Epithelial cell of esophagus (primary cell): Measurements from ENCODE around the gene JARID2.
"Not testable (repeated sequence)": the region's sequence is repeated elsewhere in the genome, so short reads cannot be mapped to it uniquely, and the experiment has no call there.

Experiments used
- DNase-seq: peaks from one replicate; pipeline ENCODE4 v3.0.0; 2010; ENCODE audit warnings: low read depth
- H3K4me3 ChIP-seq: 2 replicates; pipeline ENCODE4 v1.5.1; 2011; ENCODE audit warnings: mild to moderate bottlenecking, low read length, control low read depth
- CTCF ChIP-seq: IDR thresholded peaks from 2 replicates; pipeline ENCODE4 v1.5.1; 2011; ENCODE audit warnings: low read depth, mild to moderate bottlenecking, low read length, control low read depth, inconsistent platforms; ENCODE audit not compliant: insufficient read depth; ENCODE audit errors: missing control alignments

Gene JARID2

DNA sequence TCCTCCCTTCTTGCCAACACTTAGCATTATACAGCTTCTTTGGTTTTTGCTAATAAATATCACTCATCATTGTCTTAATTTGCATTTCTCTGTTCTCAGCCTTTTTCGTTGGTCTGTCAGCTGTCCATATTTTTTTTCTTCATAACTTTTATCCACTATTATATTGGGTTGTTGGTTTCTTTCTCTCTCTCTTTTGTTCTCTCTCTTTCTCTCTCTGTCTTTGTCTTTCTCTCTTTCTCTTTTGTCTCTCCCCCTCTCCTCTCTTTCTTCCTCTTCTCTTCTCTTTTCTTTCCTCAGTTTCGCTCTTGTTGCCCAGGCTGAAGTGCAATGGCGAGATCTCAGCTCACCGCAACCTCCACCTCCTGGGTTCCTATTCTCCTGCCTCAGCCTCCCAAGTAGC, 36.5 kb downstream of the JARID2 start:
- no peak overlapping the region for H3K4me3 ChIP-seq
- no peak for DNase-seq
- no peak for TF ChIP-seq CTCF

GRCh38 chr6:15283986-15284361, 38.1 kb downstream of the JARID2 start:
- no peak for TF ChIP-seq CTCF
- no peak for DNase-seq
- H3K4me3 ChIP-seq = no peak overlapping the region

- no peak for TF ChIP-seq CTCF
- peak; percentile 54 for DNase-seq
- no peak overlapping the region for H3K4me3 ChIP-seq
Observed at GRCh38 chr6:15284743-15285142, 38.9 kb downstream of the JARID2 start.

DNA sequence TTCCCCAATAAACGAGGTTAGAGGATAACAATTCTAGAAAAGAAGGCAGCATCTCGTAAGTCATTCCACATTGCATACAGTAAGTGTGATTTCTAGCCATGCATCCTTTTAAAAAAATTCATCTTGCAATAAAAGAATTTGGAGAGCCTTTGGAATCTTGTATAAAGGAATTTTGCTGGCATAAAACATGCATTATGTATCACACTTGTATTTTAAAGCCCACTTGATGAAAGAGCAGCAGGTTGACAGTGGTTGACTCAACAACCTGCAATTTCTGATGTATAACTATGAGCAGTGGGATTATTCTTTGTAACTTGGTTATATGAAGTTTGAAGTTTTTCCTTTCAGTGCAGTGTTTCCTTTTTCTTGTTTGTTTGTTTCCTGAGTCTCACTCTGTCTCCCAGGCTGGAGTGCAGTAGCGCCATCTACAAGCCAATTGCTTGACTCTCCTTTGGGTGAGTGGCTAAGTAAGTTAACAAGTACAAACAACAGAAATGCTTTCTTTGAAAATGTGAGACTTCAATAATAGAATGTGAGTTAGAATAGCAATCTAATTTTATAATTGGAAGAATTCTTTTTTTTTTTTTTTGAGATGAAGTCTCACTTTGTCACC, 39.9 kb downstream of the JARID2 start:
- DNase-seq = no peak
- H3K4me3 ChIP-seq = no peak overlapping the region
- no peak for TF ChIP-seq CTCF

- no peak overlapping the region for H3K4me3 ChIP-seq
- no peak for DNase-seq
- no peak for TF ChIP-seq CTCF
Observed at GRCh38 chr6:15287670-15288375, 42.0 kb downstream of the JARID2 start.

- no peak for TF ChIP-seq CTCF
- DNase-seq = no peak
- no peak overlapping the region for H3K4me3 ChIP-seq
Observed at GRCh38 chr6:15288856-15289255, 43.0 kb downstream of the JARID2 start.

GRCh38 chr6:15289456-15289855, 43.6 kb downstream of the JARID2 start:
- peak; percentile 35 for DNase-seq

More at GRCh38 chr6:15289456-15289855, 43.6 kb downstream of the JARID2 start:
- not testable (repeated sequence) for H3K4me3 ChIP-seq
